WTC11 (cell line): ENCODE results near the gene KBTBD3. TPM values are rescaled to one million over a fixed set of nuclear protein-coding genes. Genes with fewer than 3 reads are reported as not detected.

Experiments used
- ATAC-seq: fragments of 200-7000 bp; cut with Tn5 transposase; 2 replicates; pipeline ENCODE4 v1.10.0; 2021; ENCODE audit warnings: mild to moderate bottlenecking, moderate library complexity
- CTCF ChIA-PET: fragments of 300-600 bp; sonication (Branson Sonifier 250); formaldehyde crosslinking; loops from one replicate; lab custom pipeline; 2021; ENCODE audit warnings: antibody characterized with exemption; lab: Charles Lee
- POLR2A ChIA-PET: fragments of 350-600 bp; sonication (Branson Sonifier 250); formaldehyde crosslinking; loops from one replicate; lab custom pipeline; 2021; ENCODE audit warnings: antibody characterized with exemption; lab: Charles Lee
- DNase-seq: peaks from one replicate; pipeline ENCODE4 v3.0.0; 2021; ENCODE audit warnings: low spot score
- H3K27ac Mint-ChIP-seq: 2 replicates; pipeline ENCODE4 v1.8.0; 2021; ENCODE audit warnings: mixed read lengths
- H3K27me3 Mint-ChIP-seq: 2 replicates; pipeline ENCODE4 v1.8.0; 2021; ENCODE audit warnings: low read depth, mild to moderate bottlenecking, moderate library complexity, mixed read lengths
- H3K36me3 Mint-ChIP-seq: 2 replicates; pipeline ENCODE4 v1.8.0; 2021; ENCODE audit warnings: mixed read lengths
- H3K4me1 Mint-ChIP-seq: 2 replicates; pipeline ENCODE4 v1.8.0; 2022; ENCODE audit warnings: mixed read lengths
- H3K4me3 Mint-ChIP-seq: 2 replicates; pipeline ENCODE4 v1.8.0; 2021; ENCODE audit warnings: mild to moderate bottlenecking, moderate library complexity, mixed read lengths
- H3K9me3 Mint-ChIP-seq: 2 replicates; pipeline ENCODE4 v1.8.0; 2021; ENCODE audit warnings: mixed read lengths
- CREM ChIP-seq: sonication (generic); formaldehyde crosslinking; IDR thresholded peaks from 2 replicates; pipeline ENCODE4 v1.8.1; 2022; ENCODE audit warnings: mild to moderate bottlenecking, missing genetic modification reagents, moderate library complexity
- FOXP1 ChIP-seq: sonication (generic); formaldehyde crosslinking; IDR thresholded peaks from 2 replicates; pipeline ENCODE4 v1.8.0; 2022; ENCODE audit warnings: missing genetic modification reagents, mild to moderate bottlenecking, moderate library complexity, borderline replicate concordance
- JAZF1 ChIP-seq: fragments of 250-450 bp; sonication (Bioruptor Pico); IDR thresholded peaks from 2 replicates; pipeline ENCODE4 v1.9.0; 2021; ENCODE audit warnings: moderate library complexity, mild to moderate bottlenecking, inconsistent platforms
- MXD4 ChIP-seq: fragments of 250-450 bp; sonication (Bioruptor Pico); IDR thresholded peaks from 2 replicates; pipeline ENCODE4 v1.8.0; 2021; ENCODE audit warnings: mild to moderate bottlenecking, moderate library complexity, borderline replicate concordance
- RORB ChIP-seq: fragments of 250-450 bp; sonication (Bioruptor Pico); IDR thresholded peaks from 2 replicates; pipeline ENCODE4 v1.9.0; 2021; ENCODE audit warnings: mild to moderate bottlenecking
- ZNF121 ChIP-seq: sonication (generic); formaldehyde crosslinking; IDR thresholded peaks from 2 replicates; pipeline ENCODE4 v1.8.0; 2023; ENCODE audit warnings: missing genetic modification reagents
- ZNF232 ChIP-seq: sonication (generic); formaldehyde crosslinking; IDR thresholded peaks from 2 replicates; pipeline ENCODE4 v1.8.0; 2022; ENCODE audit warnings: mild to moderate bottlenecking, missing genetic modification reagents
- ZNF416 ChIP-seq: fragments of 250-450 bp; sonication (Bioruptor Pico); IDR thresholded peaks from 2 replicates; pipeline ENCODE4 v1.9.0; 2021; ENCODE audit warnings: mild to moderate bottlenecking, inconsistent platforms
- total RNA-seq: library from RNA; stranded (reverse); gene quantifications from 3 replicates; pipeline ENCODE4 v1.2.3, GENCODE V29; 2021
- TF ChIP-seq, protein P1 (sequence below): sonication (generic); formaldehyde crosslinking; IDR thresholded peaks from 2 replicates; pipeline ENCODE4 v1.8.1; 2022; ENCODE audit warnings: mild to moderate bottlenecking, missing genetic modification reagents, moderate library complexity, borderline replicate concordance
- TF ChIP-seq, protein P2 (sequence below): fragments of 250-450 bp; sonication (Bioruptor Pico); IDR thresholded peaks from 2 replicates; pipeline ENCODE4 v2.1.2; 2022; ENCODE audit warnings: mild to moderate bottlenecking, moderate library complexity
- TF ChIP-seq, protein P3 (sequence below): fragments of 250-450 bp; sonication (Bioruptor Pico); IDR thresholded peaks from 2 replicates; pipeline ENCODE4 v1.9.0; 2021; ENCODE audit warnings: mild to moderate bottlenecking, borderline replicate concordance
- TF ChIP-seq, protein P4 (sequence below): fragments of 200-600 bp; IDR thresholded peaks from 2 replicates; pipeline ENCODE4 v1.8.0; 2022; ENCODE audit warnings: antibody characterized with exemption
- TF ChIP-seq, protein P5 (sequence below): sonication (generic); formaldehyde crosslinking; IDR thresholded peaks from 2 replicates; pipeline ENCODE4 v1.8.1; 2023; ENCODE audit warnings: mild to moderate bottlenecking, moderate library complexity, missing genetic modification reagents

Gene KBTBD3
- total RNA-seq, 1 experiment from 2014 or later = 4.1 TPM

DNA sequence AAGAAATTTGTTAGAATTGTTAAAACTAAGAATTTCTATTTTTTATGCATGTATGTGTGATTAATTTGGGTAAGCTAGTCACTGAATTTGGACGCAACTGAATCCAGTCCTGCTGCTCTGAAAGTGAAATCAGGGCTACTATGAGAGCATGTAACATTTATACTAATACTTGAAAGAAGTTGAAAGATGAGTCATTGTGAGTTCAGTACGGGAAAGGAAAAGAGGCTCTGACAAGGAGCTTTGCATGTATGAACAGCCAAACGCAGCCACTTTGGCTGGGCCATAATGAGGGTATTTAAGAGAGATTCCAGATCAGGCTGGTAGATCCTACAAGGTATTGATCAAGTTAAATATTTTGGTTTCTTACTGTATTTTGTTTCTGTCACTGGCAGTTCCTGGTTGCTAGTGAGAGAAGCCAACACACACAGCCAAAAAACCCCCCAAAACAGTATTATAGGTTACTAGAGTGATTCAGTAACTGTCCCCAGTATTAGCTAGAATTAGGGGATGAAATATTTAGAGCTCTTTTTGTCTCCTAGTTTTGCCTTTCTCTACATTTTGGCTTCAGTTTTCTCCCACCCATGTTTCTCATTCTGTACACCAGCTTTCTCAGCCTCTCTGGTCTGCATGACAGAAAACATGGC is 14.5 kb upstream of the KBTBD3 start (continued):
- TF ChIP-seq, protein P1, sequence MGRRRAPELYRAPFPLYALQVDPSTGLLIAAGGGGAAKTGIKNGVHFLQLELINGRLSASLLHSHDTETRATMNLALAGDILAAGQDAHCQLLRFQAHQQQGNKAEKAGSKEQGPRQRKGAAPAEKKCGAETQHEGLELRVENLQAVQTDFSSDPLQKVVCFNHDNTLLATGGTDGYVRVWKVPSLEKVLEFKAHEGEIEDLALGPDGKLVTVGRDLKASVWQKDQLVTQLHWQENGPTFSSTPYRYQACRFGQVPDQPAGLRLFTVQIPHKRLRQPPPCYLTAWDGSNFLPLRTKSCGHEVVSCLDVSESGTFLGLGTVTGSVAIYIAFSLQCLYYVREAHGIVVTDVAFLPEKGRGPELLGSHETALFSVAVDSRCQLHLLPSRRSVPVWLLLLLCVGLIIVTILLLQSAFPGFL (CRISPR knock-in tag) = no peak
- TF ChIP-seq ZNF232 = no peak
- TF ChIP-seq FOXP1 (CRISPR knock-in tag) = no peak
- TF ChIP-seq, protein P2, sequence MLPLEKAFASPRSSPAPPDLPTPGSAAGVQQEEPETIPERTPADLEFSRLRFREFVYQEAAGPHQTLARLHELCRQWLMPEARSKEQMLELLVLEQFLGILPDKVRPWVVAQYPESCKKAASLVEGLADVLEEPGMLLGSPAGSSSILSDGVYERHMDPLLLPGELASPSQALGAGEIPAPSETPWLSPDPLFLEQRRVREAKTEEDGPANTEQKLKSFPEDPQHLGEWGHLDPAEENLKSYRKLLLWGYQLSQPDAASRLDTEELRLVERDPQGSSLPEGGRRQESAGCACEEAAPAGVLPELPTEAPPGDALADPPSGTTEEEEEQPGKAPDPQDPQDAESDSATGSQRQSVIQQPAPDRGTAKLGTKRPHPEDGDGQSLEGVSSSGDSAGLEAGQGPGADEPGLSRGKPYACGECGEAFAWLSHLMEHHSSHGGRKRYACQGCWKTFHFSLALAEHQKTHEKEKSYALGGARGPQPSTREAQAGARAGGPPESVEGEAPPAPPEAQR (CRISPR knock-in tag) = no peak
- no peak for TF ChIP-seq ZNF416
- TF ChIP-seq, protein P3, sequence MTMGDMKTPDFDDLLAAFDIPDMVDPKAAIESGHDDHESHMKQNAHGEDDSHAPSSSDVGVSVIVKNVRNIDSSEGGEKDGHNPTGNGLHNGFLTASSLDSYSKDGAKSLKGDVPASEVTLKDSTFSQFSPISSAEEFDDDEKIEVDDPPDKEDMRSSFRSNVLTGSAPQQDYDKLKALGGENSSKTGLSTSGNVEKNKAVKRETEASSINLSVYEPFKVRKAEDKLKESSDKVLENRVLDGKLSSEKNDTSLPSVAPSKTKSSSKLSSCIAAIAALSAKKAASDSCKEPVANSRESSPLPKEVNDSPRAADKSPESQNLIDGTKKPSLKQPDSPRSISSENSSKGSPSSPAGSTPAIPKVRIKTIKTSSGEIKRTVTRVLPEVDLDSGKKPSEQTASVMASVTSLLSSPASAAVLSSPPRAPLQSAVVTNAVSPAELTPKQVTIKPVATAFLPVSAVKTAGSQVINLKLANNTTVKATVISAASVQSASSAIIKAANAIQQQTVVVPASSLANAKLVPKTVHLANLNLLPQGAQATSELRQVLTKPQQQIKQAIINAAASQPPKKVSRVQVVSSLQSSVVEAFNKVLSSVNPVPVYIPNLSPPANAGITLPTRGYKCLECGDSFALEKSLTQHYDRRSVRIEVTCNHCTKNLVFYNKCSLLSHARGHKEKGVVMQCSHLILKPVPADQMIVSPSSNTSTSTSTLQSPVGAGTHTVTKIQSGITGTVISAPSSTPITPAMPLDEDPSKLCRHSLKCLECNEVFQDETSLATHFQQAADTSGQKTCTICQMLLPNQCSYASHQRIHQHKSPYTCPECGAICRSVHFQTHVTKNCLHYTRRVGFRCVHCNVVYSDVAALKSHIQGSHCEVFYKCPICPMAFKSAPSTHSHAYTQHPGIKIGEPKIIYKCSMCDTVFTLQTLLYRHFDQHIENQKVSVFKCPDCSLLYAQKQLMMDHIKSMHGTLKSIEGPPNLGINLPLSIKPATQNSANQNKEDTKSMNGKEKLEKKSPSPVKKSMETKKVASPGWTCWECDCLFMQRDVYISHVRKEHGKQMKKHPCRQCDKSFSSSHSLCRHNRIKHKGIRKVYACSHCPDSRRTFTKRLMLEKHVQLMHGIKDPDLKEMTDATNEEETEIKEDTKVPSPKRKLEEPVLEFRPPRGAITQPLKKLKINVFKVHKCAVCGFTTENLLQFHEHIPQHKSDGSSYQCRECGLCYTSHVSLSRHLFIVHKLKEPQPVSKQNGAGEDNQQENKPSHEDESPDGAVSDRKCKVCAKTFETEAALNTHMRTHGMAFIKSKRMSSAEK (CRISPR knock-in tag) = no peak
- no peak for TF ChIP-seq ZNF121 (CRISPR knock-in tag)
- TF ChIP-seq MXD4 = no peak
- TF ChIP-seq, protein P4, sequence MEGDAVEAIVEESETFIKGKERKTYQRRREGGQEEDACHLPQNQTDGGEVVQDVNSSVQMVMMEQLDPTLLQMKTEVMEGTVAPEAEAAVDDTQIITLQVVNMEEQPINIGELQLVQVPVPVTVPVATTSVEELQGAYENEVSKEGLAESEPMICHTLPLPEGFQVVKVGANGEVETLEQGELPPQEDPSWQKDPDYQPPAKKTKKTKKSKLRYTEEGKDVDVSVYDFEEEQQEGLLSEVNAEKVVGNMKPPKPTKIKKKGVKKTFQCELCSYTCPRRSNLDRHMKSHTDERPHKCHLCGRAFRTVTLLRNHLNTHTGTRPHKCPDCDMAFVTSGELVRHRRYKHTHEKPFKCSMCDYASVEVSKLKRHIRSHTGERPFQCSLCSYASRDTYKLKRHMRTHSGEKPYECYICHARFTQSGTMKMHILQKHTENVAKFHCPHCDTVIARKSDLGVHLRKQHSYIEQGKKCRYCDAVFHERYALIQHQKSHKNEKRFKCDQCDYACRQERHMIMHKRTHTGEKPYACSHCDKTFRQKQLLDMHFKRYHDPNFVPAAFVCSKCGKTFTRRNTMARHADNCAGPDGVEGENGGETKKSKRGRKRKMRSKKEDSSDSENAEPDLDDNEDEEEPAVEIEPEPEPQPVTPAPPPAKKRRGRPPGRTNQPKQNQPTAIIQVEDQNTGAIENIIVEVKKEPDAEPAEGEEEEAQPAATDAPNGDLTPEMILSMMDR = no peak
- no peak for TF ChIP-seq CREM (CRISPR knock-in tag)

DNA sequence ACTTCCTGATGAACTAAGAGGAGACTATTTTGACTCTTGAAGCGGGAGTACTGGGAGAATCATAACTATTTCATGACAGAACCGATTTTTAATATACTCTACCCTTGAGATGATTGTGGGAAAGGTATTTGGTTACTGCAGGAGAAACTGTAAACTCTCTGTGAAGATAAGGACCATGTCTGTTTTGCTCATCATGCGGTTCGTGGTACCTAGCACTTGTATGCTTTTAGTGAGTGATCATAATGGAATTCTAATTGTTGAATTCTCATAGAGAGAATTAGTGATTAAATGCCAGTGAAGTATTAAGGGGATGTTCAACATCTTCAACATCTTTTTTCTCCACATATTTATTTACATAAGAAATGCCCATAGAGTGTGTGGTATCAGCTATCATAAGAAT is 11.7 kb upstream of the KBTBD3 start:
- no peak for TF ChIP-seq JAZF1
- TF ChIP-seq, protein P5, sequence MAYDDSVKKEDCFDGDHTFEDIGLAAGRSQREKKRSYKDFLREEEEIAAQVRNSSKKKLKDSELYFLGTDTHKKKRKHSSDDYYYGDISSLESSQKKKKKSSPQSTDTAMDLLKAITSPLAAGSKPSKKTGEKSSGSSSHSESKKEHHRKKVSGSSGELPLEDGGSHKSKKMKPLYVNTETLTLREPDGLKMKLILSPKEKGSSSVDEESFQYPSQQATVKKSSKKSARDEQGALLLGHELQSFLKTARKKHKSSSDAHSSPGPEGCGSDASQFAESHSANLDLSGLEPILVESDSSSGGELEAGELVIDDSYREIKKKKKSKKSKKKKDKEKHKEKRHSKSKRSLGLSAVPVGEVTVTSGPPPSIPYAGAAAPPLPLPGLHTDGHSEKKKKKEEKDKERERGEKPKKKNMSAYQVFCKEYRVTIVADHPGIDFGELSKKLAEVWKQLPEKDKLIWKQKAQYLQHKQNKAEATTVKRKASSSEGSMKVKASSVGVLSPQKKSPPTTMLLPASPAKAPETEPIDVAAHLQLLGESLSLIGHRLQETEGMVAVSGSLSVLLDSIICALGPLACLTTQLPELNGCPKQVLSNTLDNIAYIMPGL (CRISPR knock-in tag) = no peak
- TF ChIP-seq RORB (CRISPR knock-in tag) = no peak
- Mint-ChIP-seq H3K4me3 (no peak overlapping the region), H3K36me3 (peaks cover 20% of the 10 kb centered on the region), H3K27me3 (no peaks in the 10 kb centered on the region), H3K4me1 (peaks cover 15% of the 10 kb centered on the region), H3K27ac (no peak overlapping the region), H3K9me3 (no peaks in the 10 kb centered on the region)
- DNase-seq = no peak
- CTCF ChIA-PET = no interaction called here
- POLR2A ChIA-PET = no interaction called here
- ATAC-seq = no peak
